DOHH2 (cell line): Measurements from ENCODE around the gene DYNLL2.

Experiments
- CTCF ChIP-seq: fragments of 200-600 bp; sonication (generic); IDR thresholded peaks from one replicate; pipeline ENCODE4 v1.5.1; 2014; ENCODE audit warnings: antibody characterized with exemption, mild to moderate bottlenecking, low read depth, low read length; ENCODE audit not compliant: poor library complexity, severe bottlenecking
- EZH2phosphoT487 ChIP-seq: fragments of 200-600 bp; sonication (generic); IDR thresholded peaks from 2 replicates; pipeline ENCODE4 v1.6.1; 2017; ENCODE audit warnings: borderline replicate concordance, mild to moderate bottlenecking, antibody characterized with exemption, low read length, moderate library complexity, mixed read lengths

GRCh38 chr17:58079300-58080033 lies 3.8 kb upstream of the DYNLL2 start:
- TF ChIP-seq CTCF, result no peak
- TF ChIP-seq EZH2phosphoT487, result no peak
